Uterus (tissue), 4 donors: ENCODE results near the gene FUS. TPM values are rescaled to one million over a fixed set of nuclear protein-coding genes. Genes with fewer than 3 reads are reported as not detected.
"Not testable (repeated sequence)": the region's sequence is repeated elsewhere in the genome, so short reads cannot be mapped to it uniquely, and the experiment has no call there.

Experiments used
- DNase-seq, 2 donors: peaks; one replicate each; pipeline ENCODE4 v3.0.0-alpha.2; 2019 to 2020
- H3K27ac ChIP-seq, 2 donors: fragments of 200-600 bp; sonication (generic); 1 replicate in 1 of 2; 2 replicates in 1 of 2; pipeline ENCODE4 v1.5.1; 2016 to 2018
- H3K27me3 ChIP-seq, 2 donors: fragments of 200-600 bp; sonication (generic); one replicate each; pipeline ENCODE4 v1.5.1; 2018 to 2019; ENCODE audit warnings: control low read depth in 1 of 2
- H3K36me3 ChIP-seq, 2 donors: fragments of 200-600 bp; sonication (generic); one replicate each; pipeline ENCODE4 v1.5.1; 2019; ENCODE audit warnings: control low read depth in 1 of 2
- H3K4me1 ChIP-seq, 2 donors: fragments of 200-600 bp; sonication (generic); one replicate each; pipeline ENCODE4 v1.5.1; 2018 to 2019; ENCODE audit warnings: control low read depth in 1 of 2
- H3K4me3 ChIP-seq, 2 donors: fragments of 200-600 bp; sonication (generic); 1 replicate in 1 of 2; 2 replicates in 1 of 2; pipeline ENCODE4 v1.5.1; 2018 to 2019; ENCODE audit warnings: mild to moderate bottlenecking in 1 of 2
- H3K9me3 ChIP-seq, 2 donors: fragments of 200-600 bp; sonication (generic); one replicate each; pipeline ENCODE4 v1.5.1; 2019; ENCODE audit warnings: control low read depth in 1 of 2
- CTCF ChIP-seq, 4 experiments: fragments of 200-600 bp in 2 of 4; fragments of 450-650 bp in 2 of 4; sonication (generic) in 2 of 4; IDR thresholded peaks; one replicate each; pipeline ENCODE4 v1.5.1; 2016 to 2019; ENCODE audit warnings: antibody characterized with exemption in 4 of 4, mild to moderate bottlenecking in 2 of 4, moderate library complexity in 1 of 4
- POLR2A ChIP-seq, 2 donors: fragments of 450-650 bp; IDR thresholded peaks; one replicate each; pipeline ENCODE4 v1.6.1; 2016; ENCODE audit warnings: antibody characterized with exemption in 2 of 2, mild to moderate bottlenecking in 1 of 2, moderate library complexity in 1 of 2
- intact Hi-C: fragments of 100-400 bp; cut with DNase I; formaldehyde crosslinking; loops from one replicate; pipeline ENCODE4 v1.15.1; 2023; ENCODE audit warnings: low total_unique reads
- total RNA-seq, 4 donors: library from RNA; depleted of rRNA in 3 of 4; stranded (reverse); fragments of >200 nt in 3 of 4; gene quantifications; one replicate each; pipeline versions ENCODE4 v1.1.0 to v1.2.4, GENCODE V29; 2014 to 2023
- donor health status: DM: yes; HTN: yes; CAD: no.

Gene FUS
- total RNA-seq, 4 donors from 2014 or later: 21.5 to 356 (median 109) TPM

DNA sequence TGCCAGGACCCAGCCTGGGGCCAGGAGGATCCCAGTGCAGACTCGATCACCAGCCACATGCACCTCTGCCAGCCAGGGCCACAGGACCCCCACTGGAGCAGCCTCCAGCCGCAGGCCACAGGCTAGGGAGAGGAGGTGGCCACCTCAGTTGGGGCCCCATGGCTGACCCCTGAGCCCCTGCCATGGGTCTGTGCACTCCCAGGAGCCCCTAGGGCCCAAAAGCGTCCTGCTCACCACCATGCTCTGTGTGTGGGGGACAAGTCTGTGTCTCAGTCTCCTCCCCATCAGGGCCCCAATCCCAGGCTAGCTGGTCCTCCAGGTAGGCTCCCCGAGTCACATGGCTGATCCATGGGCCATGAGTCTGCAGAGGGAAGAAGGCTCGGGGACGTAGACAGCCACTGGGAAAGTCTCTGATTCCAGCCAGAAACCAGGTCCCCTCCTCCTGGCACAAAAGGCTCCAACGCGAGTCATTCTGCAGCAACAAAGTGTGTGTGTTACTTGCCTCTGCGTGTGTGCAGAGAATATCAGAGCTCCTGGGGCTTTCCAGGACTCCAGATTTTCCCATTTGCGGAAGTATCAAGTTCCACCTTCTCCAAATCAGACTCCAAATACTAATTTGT, 38.3 kb upstream of the FUS start:
- Histone ChIP-seq H3K36me3 (no peaks in the 10 kb centered on the region), H3K9me3 (no peaks in the 10 kb centered on the region), H3K27ac (peak overlapping the region; percentile 63 to 65), H3K4me1 (peaks cover 0 to 5% of the 10 kb centered on the region in 2 donors), H3K4me3 (peak overlapping the region; percentile 1 to 5), H3K27me3 (no peaks in the 10 kb centered on the region)
- intact Hi-C loops: no loop called here
- TF ChIP-seq POLR2A (IDR thresholded peaks at IDR 0.05) (no peak), CTCF (IDR thresholded peaks at IDR 0.05) (no peak)
- DNase-seq: peak; percentile 51 to 54

- Histone ChIP-seq H3K36me3 (no peaks in the 10 kb centered on the region), H3K27ac (peak overlapping the region; percentile 65 to 71), H3K4me3 (peak overlapping the region; percentile 1 to 45), H3K9me3 (no peaks in the 10 kb centered on the region), H3K4me1 (peaks cover 0 to 5% of the 10 kb centered on the region in 2 donors), H3K27me3 (no peaks in the 10 kb centered on the region)
- TF ChIP-seq CTCF (IDR thresholded peaks at IDR 0.05) (peak; percentile 94 to 99 (median 97)), POLR2A (IDR thresholded peaks at IDR 0.05) (peak in 1 of 2 donors; percentile 56)
- DNase-seq: peak; percentile 99
- intact Hi-C loops: no loop called here
Observed at GRCh38 chr16:31142109-31143010, 37.6 kb upstream of the FUS start.

DNA sequence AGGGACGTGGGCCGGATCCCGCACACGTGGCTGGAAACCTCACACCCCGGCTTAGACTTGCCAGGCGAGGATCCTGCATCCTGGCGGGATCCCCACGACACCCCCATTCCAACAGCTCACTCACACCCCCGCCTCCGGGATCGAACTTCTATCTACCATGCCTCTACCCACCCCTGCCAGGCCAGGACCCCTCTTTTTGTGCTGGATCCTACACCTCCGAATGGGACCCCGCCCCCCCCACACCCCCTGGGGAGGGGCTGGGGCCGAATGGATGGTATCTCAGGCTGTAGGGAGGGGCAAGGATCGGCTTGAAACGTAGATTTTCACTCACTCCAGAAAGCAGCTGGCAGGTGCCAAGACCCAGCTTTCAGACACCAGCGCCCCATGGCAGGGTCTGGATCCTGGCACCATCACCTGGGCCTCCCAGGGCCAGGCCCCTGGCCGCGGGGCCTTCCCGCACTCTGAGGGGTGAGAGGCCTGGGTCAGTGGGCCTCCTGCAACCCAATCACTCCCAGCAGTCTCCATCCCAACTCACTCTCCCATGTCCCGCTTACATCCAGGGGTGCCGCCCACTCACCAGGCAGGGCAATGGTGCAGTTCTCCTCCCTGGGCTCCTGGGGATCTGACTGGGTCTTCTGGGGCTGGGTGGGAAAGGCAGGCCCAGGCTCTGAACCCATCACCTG, 36.8 kb upstream of the FUS start:
- intact Hi-C loops: no loop called here
- Histone ChIP-seq H3K36me3 (no peaks in the 10 kb centered on the region), H3K27me3 (peaks cover 0 to under 1% of the 10 kb centered on the region in 2 donors), H3K4me3 (peak overlapping the region in 1 of 2 donors; percentile 45), H3K4me1 (peaks cover 0 to 5% of the 10 kb centered on the region in 2 donors), H3K27ac (peak overlapping the region; percentile 58 to 71), H3K9me3 (no peaks in the 10 kb centered on the region)
- TF ChIP-seq POLR2A (IDR thresholded peaks at IDR 0.05) (no peak), CTCF (IDR thresholded peaks at IDR 0.05) (no peak)
- peak; percentile 53 to 55 for DNase-seq

GRCh38 chr16:31143694-31144148, 36.2 kb upstream of the FUS start:
- H3K27me3 ChIP-seq: peaks cover 0 to 6% of the 10 kb centered on the region in 2 donors
- H3K27ac ChIP-seq: no peak overlapping the region
- no peak overlapping the region for H3K4me3 ChIP-seq
- no peaks in the 10 kb centered on the region for H3K36me3 ChIP-seq
- intact Hi-C loops: no loop called here
- H3K9me3 ChIP-seq: no peaks in the 10 kb centered on the region
- no peak for DNase-seq
- TF ChIP-seq CTCF (IDR thresholded peaks at IDR 0.05) (no peak), POLR2A (IDR thresholded peaks at IDR 0.05) (no peak)
- peaks cover 0 to 5% of the 10 kb centered on the region in 2 donors for H3K4me1 ChIP-seq

GRCh38 chr16:31144418-31144817, 35.5 kb upstream of the FUS start:
- H3K27me3 ChIP-seq, H3K4me1 ChIP-seq, H3K36me3 ChIP-seq, intact Hi-C loops, DNase-seq, H3K9me3 ChIP-seq, H3K27ac ChIP-seq, H3K4me3 ChIP-seq: not testable (repeated sequence)
